Caco-2 (cell line): ENCODE data around the gene KRT3. TPM values are rescaled to one million over a fixed set of nuclear protein-coding genes. Genes with fewer than 3 reads are reported as not detected.
A peak's percentile ranks its signal among the peaks of the same experiment; 100 is the strongest.

ENCODE experiments used
- Bru-seq: library from RNA; stranded (reverse); fragments of 400-500 nt; gene quantifications from one replicate; lab custom pipeline; 2021; lab: Mats Ljungman, UMichigan
- BruChase-seq, 2 experiments: library from RNA; stranded (reverse); fragments of 400-500 nt; gene quantifications; one replicate each; lab custom pipeline; 2021; lab: Mats Ljungman, UMichigan
- BruUV-seq: library from RNA; stranded (reverse); fragments of 400-500 nt; replicated peaks from 2 replicates; lab custom pipeline; 2021; lab: Mats Ljungman, UMichigan
- CTCF ChIA-PET: fragments of 300-600 bp; sonication (Branson Sonifier 250); formaldehyde crosslinking; loops from one replicate; lab custom pipeline; 2022; ENCODE audit warnings: antibody characterized with exemption; lab: Charles Lee
- POLR2A ChIA-PET: fragments of 300-600 bp; sonication (Branson Sonifier 250); formaldehyde crosslinking; loops from one replicate; lab custom pipeline; 2022; ENCODE audit warnings: antibody characterized with exemption; lab: Charles Lee
- DNase-seq, 2 experiments: peaks; one replicate each; pipeline versions ENCODE4 v3.0.0 to v3.0.0-alpha.2; 2020 to 2022
- H3K27me3 ChIP-seq: replicated peaks from 2 replicates; pipeline ENCODE4 v1.6.0; 2011; ENCODE audit warnings: low read length; ENCODE audit not compliant: control insufficient read depth, insufficient read depth
- H3K36me3 ChIP-seq: 2 replicates; pipeline ENCODE4 v1.5.1; 2011; ENCODE audit warnings: low read length; ENCODE audit not compliant: control insufficient read depth, insufficient read depth
- H3K4me1 ChIP-seq: fragments of 250-450 bp; sonication (Bioruptor Pico); 2 replicates; pipeline ENCODE4 v1.5.1; 2020; ENCODE audit warnings: mild to moderate bottlenecking
- H3K4me3 ChIP-seq: 2 replicates; pipeline ENCODE4 v1.5.1; 2011; ENCODE audit warnings: low read depth, mild to moderate bottlenecking, control low read depth, low read length
- H3K9me3 ChIP-seq: fragments of 250-450 bp; sonication (Bioruptor Pico); 2 replicates; pipeline ENCODE4 v1.5.1; 2020; ENCODE audit warnings: mild to moderate bottlenecking, moderate library complexity
- H3K27ac Mint-ChIP-seq: one replicate; pipeline ENCODE4 v1.8.0; 2022; ENCODE audit warnings: mixed read lengths; ENCODE audit not compliant: unreplicated experiment
- H3K27me3 Mint-ChIP-seq: one replicate; pipeline ENCODE4 v1.8.0; 2022; ENCODE audit warnings: mixed read lengths; ENCODE audit not compliant: insufficient read depth, unreplicated experiment
- H3K36me3 Mint-ChIP-seq: one replicate; pipeline ENCODE4 v1.8.0; 2022; ENCODE audit warnings: mild to moderate bottlenecking, mixed read lengths; ENCODE audit not compliant: insufficient read depth, unreplicated experiment
- H3K4me1 Mint-ChIP-seq: one replicate; pipeline ENCODE4 v1.8.0; 2022; ENCODE audit warnings: low read depth, mixed read lengths; ENCODE audit not compliant: unreplicated experiment
- H3K4me3 Mint-ChIP-seq: one replicate; pipeline ENCODE4 v1.8.0; 2022; ENCODE audit warnings: mild to moderate bottlenecking, moderate library complexity, mixed read lengths; ENCODE audit not compliant: unreplicated experiment
- H3K9me3 Mint-ChIP-seq: one replicate; pipeline ENCODE4 v1.8.0; 2022; ENCODE audit warnings: mixed read lengths; ENCODE audit not compliant: unreplicated experiment
- CTCF ChIP-seq, 2 experiments: fragments of 200-600 bp in 1 of 2; IDR thresholded peaks; 1 replicate in 1 of 2; 2 replicates in 1 of 2; pipeline versions ENCODE4 v1.5.1 to v1.8.0; 2011 to 2022; ENCODE audit warnings: antibody characterized with exemption in 1 of 2, control low read depth in 1 of 2, inconsistent platforms in 1 of 2, low read depth in 1 of 2, low read length in 1 of 2, mild to moderate bottlenecking in 1 of 2, moderate library complexity in 1 of 2; ENCODE audit not compliant: insufficient read depth in 1 of 2, severe bottlenecking in 1 of 2, unreplicated experiment in 1 of 2
- intact Hi-C: fragments of 100-400 bp; cut with micrococcal nuclease; formaldehyde crosslinking; loops from one replicate; pipeline ENCODE4 v1.10.0; 2022; ENCODE audit not compliant: unreplicated experiment
- long read RNA-seq: library from polyadenylated mRNA; stranded (forward); transcript quantifications from one replicate; pipeline ENCODE4 v2.0.0, GENCODE V29; 2022
- total RNA-seq: library from RNA; stranded (reverse); gene quantifications from 2 replicates; pipeline ENCODE4 v1.2.3, GENCODE V29; 2022

The KRT3 gene
- total RNA-seq = not detected in 2 replicates
- percentile 9 among the genes with signal in this experiment for Bru-seq, nascent RNA
- percentile 14 among the genes with signal in this experiment for BruChase-seq, experiment 1, labeled RNA remaining after a 2-hour chase
- BruChase-seq, experiment 2, labeled RNA remaining after a 6-hour chase = percentile 19 among the genes with signal in this experiment
- long read RNA-seq = 0 reads

- no peaks in the 10 kb centered on the region for H3K36me3 ChIP-seq
- no TSS peak for BruUV-seq
- CTCF ChIA-PET = no interaction called here
- Mint-ChIP-seq H3K27ac (no peak within 1 kb of the TSS), H3K9me3 (no peaks in the 10 kb centered on the region), H3K27me3 (no peaks in the 10 kb centered on the region), H3K4me3 (no peak within 1 kb of the TSS), H3K4me1 (peaks cover 18% of the 10 kb centered on the region), H3K36me3 (no peaks in the 10 kb centered on the region)
- H3K4me1 ChIP-seq = peaks cover 21% of the 10 kb centered on the region
- POLR2A ChIA-PET = no interaction called here
- H3K27me3 ChIP-seq = no peaks in the 10 kb centered on the region
- no peak for TF ChIP-seq CTCF (IDR thresholded peaks at IDR 0.05; ENCODE audit: insufficient read depth in 1 of 2, low read depth in 1 of 2, low read length in 1 of 2, severe bottlenecking in 1 of 2, unreplicated experiment in 1 of 2)
- H3K4me3 ChIP-seq = no peak within 1 kb of the TSS
- no peak for DNase-seq
- intact Hi-C loops = no loop called here
- H3K9me3 ChIP-seq = no peaks in the 10 kb centered on the region
These were observed at the start of gene KRT3 for GRCh38 chr12:52795694-52796428. TSS of gene KRT3 (minus strand) at chr12:52796117. CDS start at chr12:52796042, 75 bp downstream.

- DNase-seq = no peak
- Histone ChIP-seq H3K36me3 (no peaks in the 10 kb centered on the region), H3K9me3 (no peaks in the 10 kb centered on the region), H3K4me3 (no peak overlapping the region), H3K4me1 (no peaks in the 10 kb centered on the region), H3K27me3 (no peaks in the 10 kb centered on the region)
- H3K36me3 Mint-ChIP-seq = no peaks in the 10 kb centered on the region
- H3K27me3 Mint-ChIP-seq = peaks cover 3% of the 10 kb centered on the region
- no peak overlapping the region for H3K27ac Mint-ChIP-seq
- H3K9me3 Mint-ChIP-seq = peaks cover 9% of the 10 kb centered on the region
- TF ChIP-seq CTCF (IDR thresholded peaks at IDR 0.05; ENCODE audit: insufficient read depth in 1 of 2, low read depth in 1 of 2, low read length in 1 of 2, severe bottlenecking in 1 of 2, unreplicated experiment in 1 of 2) = no peak
- CTCF ChIA-PET = no interaction called here
- no TSS peak for BruUV-seq
- POLR2A ChIA-PET = no interaction called here
- intact Hi-C loops = no loop called here
- H3K4me3 Mint-ChIP-seq = no peak overlapping the region
- H3K4me1 Mint-ChIP-seq = no peaks in the 10 kb centered on the region
These were observed 48.5 kb upstream of the KRT3 start for GRCh38 chr12:52844386-52844785.

GRCh38 chr12:52839436-52840105 is 43.7 kb upstream of the KRT3 start:
- Mint-ChIP-seq H3K27me3 (peaks cover 5% of the 10 kb centered on the region), H3K27ac (no peak overlapping the region), H3K36me3 (no peaks in the 10 kb centered on the region), H3K4me3 (no peak overlapping the region), H3K4me1 (peaks cover 9% of the 10 kb centered on the region), H3K9me3 (no peaks in the 10 kb centered on the region)
- no peaks in the 10 kb centered on the region for H3K27me3 ChIP-seq
- no peaks in the 10 kb centered on the region for H3K36me3 ChIP-seq
- BruUV-seq = no TSS peak
- DNase-seq = no peak
- POLR2A ChIA-PET = no interaction called here
- intact Hi-C loops = no loop called here
- H3K9me3 ChIP-seq = no peaks in the 10 kb centered on the region
- no peak for TF ChIP-seq CTCF (IDR thresholded peaks at IDR 0.05; ENCODE audit: insufficient read depth in 1 of 2, low read depth in 1 of 2, low read length in 1 of 2, severe bottlenecking in 1 of 2, unreplicated experiment in 1 of 2)
- CTCF ChIA-PET = no interaction called here
- no peak overlapping the region for H3K4me3 ChIP-seq
- H3K4me1 ChIP-seq = no peaks in the 10 kb centered on the region
